ENCODE data around the gene GNA14. TPM values are rescaled to one million over a fixed set of nuclear protein-coding genes. Genes with fewer than 3 reads are reported as not detected.

GNA14 gene
- total and polyA plus RNA-seq, 2 of the 8 experiments (the other 6 are each of a cell fraction or from before 2014, with no cell fraction given) = 3.4 to 6.3 TPM

GRCh38 chr9:77585335-77585786 is 62.8 kb downstream of the GNA14 start:
- peak; percentile 91 for FAIRE-seq
- DNase-seq (ENCODE audit: low read depth in 1 of 2, low spot score in 2 of 2) = peak in 1 of 2 experiments; percentile 27
- peak overlapping the region; percentile 97 for H2BK20ac ChIP-seq (ENCODE audit: low read length)
- peak overlapping the region; percentile 79 for H3K27ac ChIP-seq (ENCODE audit: low read depth, low read length)
- H3K36me3 ChIP-seq (ENCODE audit: control insufficient read depth in 2 of 4, insufficient read depth in 4 of 4, low read length in 3 of 4) = no peaks in the 10 kb centered on the region
- H4K5ac ChIP-seq (ENCODE audit: insufficient read length, low read depth, low read length) = peak overlapping the region; percentile 46
- no peaks in the 10 kb centered on the region for H4K20me1 ChIP-seq (replicated peaks in 1 of 2; ENCODE audit: control insufficient read depth in 1 of 2, insufficient read depth in 2 of 2, low read length in 2 of 2)
- ChIA-PET CTCF (ENCODE audit: partially characterized antibody) (interaction anchor here (0.7 to 1.7 kb wide), 4 partner anchors 12 to 129 kb away, joined by 3 read pairs; no protein-coding TSS in a partner anchor), POLR2A (ENCODE audit: partially characterized antibody) (interaction anchor here (0.7 to 2.5 kb wide), 3 partner anchors 25 to 52 kb away, joined by 3 to 7 read pairs (median 4); no protein-coding TSS in a partner anchor)
- peak overlapping the region; percentile 30 for H3K4ac ChIP-seq (replicated peaks; ENCODE audit: insufficient read length, low read depth, low read length)
- H3K9me3 ChIP-seq (ENCODE audit: insufficient read depth in 2 of 2, low read depth in 1 of 2, low read length in 1 of 2) = no peaks in the 10 kb centered on the region
- no peaks in the 10 kb centered on the region; the same call in 1 of the 2 replicates for H3K79me1 ChIP-seq (ENCODE audit: low read depth, low read length)
- no peak overlapping the region for H3K9ac ChIP-seq (replicated peaks in 1 of 4; ENCODE audit: extremely low read depth in 1 of 4, low read depth in 3 of 4, low read length in 3 of 4)
- H3K23me2 ChIP-seq (ENCODE audit: low read depth, low read length) = no peaks in the 10 kb centered on the region
- H3K23ac ChIP-seq (ENCODE audit: insufficient read length) = no peak overlapping the region
- H3K4me3 ChIP-seq (ENCODE audit: extremely low read depth in 1 of 4, insufficient read depth in 2 of 4, low read depth in 3 of 4, low read length in 4 of 4) = peak overlapping the region in 1 of 4 experiments; percentile 21; a peak in 1 of 8 replicates
- no peak overlapping the region for H2AFZ ChIP-seq (ENCODE audit: low read length)
- H2BK15ac ChIP-seq (ENCODE audit: low read length) = no peak overlapping the region
- peaks cover 3 to 23% (median 14%) of the 10 kb centered on the region in 4 experiments; a peak in 4 of 7 replicates for H3K4me1 ChIP-seq (replicated peaks in 1 of 4; ENCODE audit: control insufficient read depth in 3 of 4, insufficient read depth in 4 of 4, low read length in 3 of 4)
- peak overlapping the region; percentile 17 for H2BK120ac ChIP-seq (replicated peaks; ENCODE audit: low read depth, low read length)
- no peak overlapping the region for H4K8ac ChIP-seq (ENCODE audit: extremely low read depth, insufficient read depth, low read length)
- no peaks in the 10 kb centered on the region for H3K27me3 ChIP-seq (replicated peaks in 1 of 4; ENCODE audit: control insufficient read depth in 3 of 4, extremely low read depth in 1 of 4, insufficient read depth in 3 of 4, low read length in 3 of 4)
- peak overlapping the region; percentile 96 for H2BK5ac ChIP-seq (ENCODE audit: low read depth, low read length)
- peak overlapping the region; percentile 38 to 52; a peak in 3 of 4 replicates for H3K4me2 ChIP-seq (ENCODE audit: insufficient read depth in 1 of 2, low read depth in 2 of 2, low read length in 2 of 2)
- no peaks in the 10 kb centered on the region for H3K79me2 ChIP-seq (ENCODE audit: control insufficient read depth in 1 of 2, insufficient read depth in 2 of 2, low read length in 2 of 2)
- H2AK5ac ChIP-seq (ENCODE audit: low read depth, low read length) = no peak overlapping the region
- 28% methylated on average over 2 of the region's 2 CpGs; no CpG with 5 or more reads in 1 of the 2 experiments for WGBS, 2 experiments (ENCODE audit: extremely low coverage in 1 of 2, insufficient coverage in 1 of 2, insufficient read length in 1 of 2, insufficient replicate concordance in 2 of 2, low coverage in 1 of 2, low lambda C conversion rate in 2 of 2, missing lambda C conversion rate in 1 of 2)
- no peak overlapping the region for H3K14ac ChIP-seq (ENCODE audit: insufficient read length)
- H2BK12ac ChIP-seq (ENCODE audit: low read depth, low read length) = peak overlapping the region; percentile 97
- peak overlapping the region; percentile 61 for H4K91ac ChIP-seq (replicated peaks; ENCODE audit: insufficient read length, low read length)
- peak overlapping the region; percentile 84; the same call in 1 of the 2 replicates for H3K18ac ChIP-seq (ENCODE audit: extremely low read depth, low read length)
- peak overlapping the region; percentile 50 for H3K56ac ChIP-seq (replicated peaks; ENCODE audit: insufficient read length, low read depth, low read length)
- TF ChIP-seq GTF2F1 (IDR thresholded peaks at IDR 0.05; ENCODE audit: borderline replicate concordance, low read depth, low read length) = 0 out of 2 replicates have a peak, but pooled peaks have one; percentile 45
- no peak for TF ChIP-seq ATF2 (IDR thresholded peaks at IDR 0.05; ENCODE audit: low read length)
- no peak for TF ChIP-seq ZNF274 (IDR thresholded peaks at IDR 0.05; ENCODE audit: borderline replicate concordance, extremely low read depth, low read length)
- no peak for TF ChIP-seq ASH2L (IDR thresholded peaks at IDR 0.05; ENCODE audit: low read length)
- TF ChIP-seq BRCA1 (IDR thresholded peaks at IDR 0.05; ENCODE audit: low read depth, low read length) = no peak
- no peak for TF ChIP-seq RFX5 (IDR thresholded peaks at IDR 0.05; ENCODE audit: borderline replicate concordance, low read depth, low read length)
- no peak for TF ChIP-seq FOSL1 (IDR thresholded peaks at IDR 0.05; ENCODE audit: insufficient read depth, low read depth, low read length)
- TF ChIP-seq CTBP2 (IDR thresholded peaks at IDR 0.05; ENCODE audit: borderline replicate concordance, insufficient read depth, insufficient read length, low read length) = no peak
- TF ChIP-seq BACH1 (IDR thresholded peaks at IDR 0.05; ENCODE audit: low read length) = no peak
- TF ChIP-seq JUND (IDR thresholded peaks at IDR 0.05; ENCODE audit: low read length) = peak; percentile 94
- no peak for TF ChIP-seq SIRT6 (IDR thresholded peaks at IDR 0.05; ENCODE audit: low read length)
- TF ChIP-seq TCF12 (IDR thresholded peaks at IDR 0.05; ENCODE audit: low read depth, low read length) = no peak

Data from H1 (cell line).